Measurements from ENCODE around the gene ZMYM3.

ZMYM3 gene

DNA sequence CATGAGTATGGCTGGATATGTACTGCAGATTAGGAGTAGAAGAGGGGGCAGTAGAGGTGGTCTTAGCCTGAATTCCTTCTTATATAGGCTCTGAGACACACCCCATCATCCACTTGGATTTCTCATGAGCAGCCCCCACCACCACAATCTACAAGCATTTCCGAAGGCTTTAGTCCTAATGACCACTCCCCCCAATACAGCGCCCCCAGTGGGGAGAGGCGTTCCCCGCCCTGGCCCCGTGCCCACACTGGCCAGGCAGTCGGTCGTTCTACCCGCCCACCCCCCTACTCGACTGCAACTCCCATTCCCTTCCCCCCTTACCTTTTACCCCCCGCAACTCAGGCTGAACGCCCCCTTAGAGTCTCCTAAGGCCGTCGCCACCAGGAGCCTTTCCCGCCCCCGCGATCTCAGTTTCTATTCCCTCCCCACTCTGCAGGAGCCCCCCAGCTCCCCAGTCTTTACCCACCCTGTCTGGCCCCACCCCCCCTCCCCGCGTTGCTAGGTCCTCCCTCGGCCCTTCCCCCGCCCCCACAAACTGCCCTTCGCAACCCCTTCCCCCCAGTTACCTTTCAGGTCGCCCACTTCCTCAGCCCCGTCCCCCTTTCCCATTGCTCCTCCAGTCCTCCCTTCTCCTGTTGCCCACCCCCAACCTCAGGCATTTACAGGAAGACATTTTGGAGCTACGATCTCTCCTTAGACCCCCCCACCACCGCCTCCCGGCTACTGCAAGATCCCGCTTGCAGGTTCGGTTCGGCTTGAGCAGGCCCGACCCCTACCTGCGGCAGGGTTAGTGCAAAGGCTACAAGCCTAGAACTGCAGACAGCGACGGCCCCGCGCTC is 468 bp downstream of the ZMYM3 start:
- DNase-seq (ENCODE audit: low read depth in 2 of 2): peak in 1 of 2 experiments; percentile 19

DNA sequence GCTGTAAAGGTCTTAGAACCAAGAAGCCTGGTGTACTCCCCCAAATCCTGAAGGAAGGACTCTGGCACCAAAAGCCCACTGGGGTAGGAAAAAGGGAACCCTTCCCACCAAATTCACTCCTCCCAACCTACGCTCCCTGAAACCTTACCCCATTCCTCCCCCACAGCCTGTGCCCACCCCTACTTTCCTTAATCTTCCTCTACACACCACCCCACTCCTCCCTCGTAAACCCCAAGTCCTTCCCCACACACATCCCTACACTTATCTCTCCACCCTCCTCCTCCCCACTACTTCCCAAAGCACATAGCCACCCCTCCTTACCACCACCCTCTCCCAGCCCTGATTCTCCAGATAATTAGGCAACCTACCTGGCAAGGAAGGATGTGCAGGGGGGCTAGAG is 1.7 kb downstream of the ZMYM3 start:
- DNase-seq (ENCODE audit: low read depth in 2 of 2): no peak

DNA sequence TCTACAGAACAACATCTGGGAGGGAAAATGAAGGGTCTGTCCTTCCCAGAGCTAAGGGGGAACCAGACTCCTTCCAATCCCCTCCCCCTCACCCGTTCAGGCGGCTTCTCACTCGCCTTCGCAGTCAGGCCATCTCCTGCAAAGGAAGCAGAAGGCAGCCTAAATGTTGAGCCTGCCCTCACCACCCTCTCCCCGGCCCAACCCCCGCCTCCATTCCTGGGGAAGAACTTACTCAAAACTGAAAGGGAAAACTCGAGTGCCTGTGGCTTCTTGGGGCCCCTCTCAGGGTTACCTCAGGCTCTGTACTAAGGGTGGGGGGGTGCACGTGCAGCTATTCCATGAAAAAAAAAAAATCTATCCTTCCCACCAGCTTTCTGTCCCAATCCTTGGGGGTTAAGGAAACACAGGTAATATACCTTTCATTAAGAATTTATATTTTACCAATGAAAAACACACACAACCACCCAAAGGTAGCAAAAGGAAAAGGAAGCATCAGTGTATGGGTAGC is 2.4 kb downstream of the ZMYM3 start:
- DNase-seq (ENCODE audit: low read depth in 2 of 2): peak in 1 of 2 experiments; percentile 30

DNA sequence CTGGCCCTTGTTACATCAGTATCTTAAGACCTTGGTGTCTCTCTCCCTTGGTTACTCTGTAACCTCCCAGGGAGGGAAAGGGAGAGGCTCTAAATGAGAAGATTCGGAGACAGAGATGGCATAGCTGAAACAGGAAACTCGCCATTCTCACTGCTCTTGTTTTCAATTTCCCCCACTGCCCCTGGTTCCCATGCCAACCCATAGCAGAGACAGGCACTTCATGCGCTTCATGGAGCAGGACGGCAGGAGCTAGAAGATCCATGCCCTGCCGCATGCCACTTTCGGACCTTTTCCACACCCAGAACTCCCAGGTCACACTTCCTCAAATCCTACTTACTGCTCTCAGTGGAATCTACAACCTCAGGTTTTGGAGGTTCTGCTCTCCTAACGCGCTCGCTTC is 3.1 kb downstream of the ZMYM3 start:
- DNase-seq (ENCODE audit: low read depth in 2 of 2): no peak

DNA sequence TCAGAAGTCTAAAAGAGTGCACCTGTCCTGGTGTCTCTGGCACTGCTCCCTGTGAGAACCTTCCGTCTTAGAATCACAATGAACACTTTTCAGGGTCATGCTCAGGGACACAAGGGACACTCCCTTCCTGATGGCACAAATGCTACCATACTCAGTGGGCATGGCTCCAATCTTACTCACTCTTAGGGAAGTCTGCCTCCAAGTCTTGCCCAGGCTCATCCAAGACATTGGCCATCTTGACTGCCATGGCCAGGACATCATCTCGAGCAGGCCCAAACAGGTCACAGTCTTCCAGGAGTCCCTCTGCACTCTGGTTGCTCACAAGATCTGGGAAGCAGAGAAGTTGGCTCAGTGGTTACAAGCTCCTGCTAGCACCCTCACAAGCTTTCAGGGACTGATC is 8.8 kb downstream of the ZMYM3 start:
- no peak for DNase-seq (ENCODE audit: low read depth in 2 of 2)

DNA sequence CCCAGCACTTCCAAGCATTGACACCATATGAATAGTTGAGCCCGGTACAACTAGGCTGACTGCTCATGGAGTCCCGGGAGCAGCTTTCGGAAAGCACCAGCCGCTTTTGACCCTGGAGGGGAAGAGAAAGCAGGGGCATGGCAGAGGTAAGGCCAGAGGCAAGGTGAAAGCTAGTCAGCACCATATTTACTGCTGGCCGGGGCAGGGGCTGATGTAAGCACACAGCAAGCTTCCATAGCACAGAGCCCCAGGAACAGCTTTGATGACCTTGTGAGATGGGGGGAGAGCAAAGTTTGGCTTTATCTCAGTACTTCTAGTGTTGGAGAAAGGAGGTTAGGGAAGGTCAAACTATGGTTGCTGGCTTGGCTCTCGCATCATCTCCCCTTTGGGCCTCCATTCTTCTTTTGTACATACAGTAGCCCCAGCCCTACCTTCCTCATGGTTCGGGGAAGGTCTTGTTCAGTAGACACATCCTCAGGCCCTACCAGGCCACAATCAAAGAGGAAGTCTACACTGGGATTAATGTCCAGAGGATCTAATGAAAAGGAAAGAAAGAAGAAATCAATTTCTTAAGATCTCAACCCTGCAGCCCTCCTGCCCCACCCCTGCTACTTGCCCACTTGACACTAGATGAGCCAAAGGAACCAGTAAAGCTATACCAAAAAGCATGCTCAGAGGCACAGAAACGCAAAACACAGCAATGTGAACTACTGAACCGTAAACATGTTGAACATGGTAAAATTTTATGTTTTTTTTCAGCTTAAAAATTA is 9.4 kb downstream of the ZMYM3 start:
- no peak for DNase-seq (ENCODE audit: low read depth in 2 of 2)

DNA sequence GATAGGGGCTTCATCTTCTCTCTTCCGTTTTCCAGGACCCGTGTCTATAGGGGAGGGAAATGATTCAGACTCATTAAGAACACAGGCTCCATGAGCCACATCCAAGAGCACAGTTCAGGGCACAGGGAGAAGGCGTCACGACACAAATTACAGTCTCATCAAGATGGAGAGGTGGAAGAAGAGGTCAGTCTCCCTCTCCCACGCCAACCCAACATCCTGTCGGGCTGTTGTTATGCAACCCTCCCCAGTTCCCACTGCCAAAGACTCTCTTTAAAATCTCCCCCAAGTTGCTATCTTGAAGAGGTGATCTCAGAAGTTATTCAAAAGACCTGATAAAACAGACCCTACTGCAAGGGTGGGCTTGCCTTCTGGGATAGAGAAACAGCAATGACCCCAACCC is 12.6 kb downstream of the ZMYM3 start:
- no peak for DNase-seq (ENCODE audit: low read depth in 2 of 2)

DNA sequence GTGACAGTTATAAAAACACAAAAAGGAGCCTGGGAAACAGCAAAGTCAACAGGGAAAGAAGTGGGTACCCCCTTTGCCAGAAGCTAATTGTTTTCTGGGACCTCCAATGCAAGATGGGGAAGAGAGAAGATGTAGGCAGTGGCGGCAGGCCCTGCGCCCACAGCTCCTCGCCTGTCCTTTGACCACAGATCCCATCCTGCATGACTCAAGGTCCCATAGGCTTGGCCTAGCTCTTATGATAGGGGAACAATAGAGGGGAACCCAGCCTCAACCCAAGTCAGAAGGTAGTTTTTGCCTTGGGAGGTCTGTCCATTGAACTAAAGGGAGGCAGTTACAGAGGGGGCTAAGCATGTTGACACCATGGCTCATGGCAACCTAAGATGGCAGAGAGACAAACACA is 14.2 kb downstream of the ZMYM3 start:
- no peak for DNase-seq (ENCODE audit: low read depth in 2 of 2)

DNA sequence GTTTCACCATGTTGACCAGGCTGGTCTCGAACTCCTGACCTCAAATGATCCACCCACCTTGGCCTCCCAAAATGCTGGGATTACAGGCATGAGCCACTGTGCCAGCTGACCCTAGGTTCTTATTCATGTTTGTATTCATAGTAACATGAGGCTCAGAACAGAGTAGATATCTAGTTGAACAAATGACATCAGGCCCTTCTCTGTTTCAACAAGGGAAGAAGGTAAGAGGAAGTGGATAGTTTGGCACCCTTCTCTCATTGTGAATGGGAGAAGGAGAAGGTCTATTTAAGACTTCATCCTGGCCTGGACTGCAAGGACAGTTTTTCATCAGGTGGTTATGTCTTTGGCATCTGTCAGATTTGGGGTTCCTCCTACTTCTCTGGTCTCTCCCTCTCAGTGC is 17.1 kb downstream of the ZMYM3 start:
- DNase-seq (ENCODE audit: low read depth in 2 of 2): no peak

DNA sequence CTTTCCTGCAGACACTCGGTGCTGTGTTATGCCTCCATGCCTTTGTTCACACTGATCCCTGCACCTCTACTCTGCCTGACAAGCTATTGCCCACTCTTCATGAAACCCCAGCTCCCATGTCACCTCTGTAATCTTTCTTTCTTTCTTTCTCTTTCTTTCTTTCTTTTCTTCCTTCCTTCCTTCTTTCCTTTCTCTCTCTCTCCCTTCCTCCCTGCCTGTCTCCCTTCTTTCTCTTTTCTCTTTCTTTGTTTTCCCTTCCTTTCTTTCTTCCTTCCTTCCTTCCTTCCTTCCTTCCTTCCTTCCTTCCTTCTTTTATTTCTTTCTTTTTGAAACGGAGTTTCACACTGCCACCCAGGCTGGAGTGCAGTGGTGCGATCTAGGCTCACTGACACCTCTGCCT is 18.5 kb downstream of the ZMYM3 start:
- DNase-seq (ENCODE audit: low read depth in 2 of 2): no peak

DNA sequence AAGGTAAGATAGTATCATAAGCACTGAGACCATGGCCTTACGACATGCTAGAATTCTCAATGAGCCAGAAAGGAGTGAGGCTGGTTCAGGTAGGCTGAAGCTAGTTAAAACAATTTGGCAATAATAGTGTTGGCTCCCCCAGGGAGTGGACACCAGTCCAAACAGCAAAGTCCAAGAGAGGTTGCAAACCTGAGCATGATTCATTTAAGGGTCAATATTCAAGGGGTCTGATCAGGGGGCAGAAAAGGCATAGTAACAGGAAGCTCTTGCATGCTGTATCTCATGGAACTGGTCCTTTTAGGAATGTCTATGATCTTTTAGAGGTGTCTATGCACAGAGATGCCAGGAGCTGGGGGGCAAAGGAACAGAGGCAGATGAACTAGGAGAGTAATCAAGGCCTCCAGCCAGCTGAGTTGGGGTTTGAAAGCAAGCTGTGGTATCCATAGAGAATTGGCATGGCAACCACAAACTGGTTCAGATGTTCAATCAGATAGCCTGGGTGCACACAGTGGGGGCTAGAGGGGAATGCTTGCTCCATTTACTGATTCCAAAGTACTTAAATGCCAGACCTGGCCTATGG is 25.8 kb downstream of the ZMYM3 start:
- no peak for DNase-seq (ENCODE audit: low read depth in 2 of 2)

DNA sequence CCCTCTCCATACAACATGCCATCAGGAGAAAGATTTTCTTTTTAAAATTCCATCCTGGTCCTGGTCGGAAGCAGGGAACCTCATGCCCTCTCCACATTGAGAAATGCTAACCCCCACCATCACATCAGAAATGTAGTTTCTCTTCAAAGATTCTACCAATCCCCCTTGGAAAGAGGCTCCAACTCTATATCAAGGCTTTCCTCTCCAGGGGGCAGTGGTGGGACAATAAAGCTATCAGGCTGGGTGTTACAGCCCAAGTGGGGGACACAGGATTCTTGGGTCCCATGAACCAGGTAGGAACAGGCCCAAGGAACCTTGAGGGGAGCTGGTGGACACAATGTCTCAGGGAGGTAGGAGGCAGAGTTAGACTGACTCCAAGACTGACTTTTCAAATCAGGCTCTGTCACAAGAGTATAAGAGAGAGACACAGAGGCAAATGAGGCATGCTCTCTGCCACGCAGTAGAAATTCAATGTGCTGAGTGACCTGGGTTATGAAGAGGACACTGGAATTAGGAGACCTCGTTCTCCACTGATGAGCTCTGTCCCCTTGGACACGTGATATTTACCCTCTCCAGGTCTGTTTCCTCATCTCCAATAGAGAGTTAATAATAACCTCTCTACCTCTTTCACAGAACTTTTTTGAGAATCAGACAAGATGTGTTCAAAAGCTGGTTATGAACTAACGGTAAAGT is 26.4 kb downstream of the ZMYM3 start:
- no peak for DNase-seq (ENCODE audit: low read depth in 2 of 2)

DNA sequence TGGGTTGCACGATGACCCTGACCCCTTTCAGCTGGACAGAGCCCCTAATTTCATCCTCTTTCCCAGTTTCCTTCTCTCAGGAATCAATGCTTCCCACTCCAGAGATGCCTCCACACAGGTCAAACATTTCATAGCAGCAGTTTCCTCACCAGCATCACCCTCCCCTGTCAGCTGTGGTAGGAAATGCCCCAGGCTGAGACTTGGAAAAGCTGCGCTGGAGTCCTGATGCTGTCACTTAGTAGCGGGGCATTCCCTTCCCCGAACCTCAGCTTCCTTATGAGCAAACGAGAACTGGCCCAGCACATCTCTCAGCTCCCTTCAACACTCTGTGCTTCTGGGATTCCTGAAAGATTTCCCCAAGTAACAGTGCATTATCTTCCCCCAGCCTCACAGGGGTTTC is 28.3 kb downstream of the ZMYM3 start:
- DNase-seq (ENCODE audit: low read depth in 2 of 2): no peak

DNA sequence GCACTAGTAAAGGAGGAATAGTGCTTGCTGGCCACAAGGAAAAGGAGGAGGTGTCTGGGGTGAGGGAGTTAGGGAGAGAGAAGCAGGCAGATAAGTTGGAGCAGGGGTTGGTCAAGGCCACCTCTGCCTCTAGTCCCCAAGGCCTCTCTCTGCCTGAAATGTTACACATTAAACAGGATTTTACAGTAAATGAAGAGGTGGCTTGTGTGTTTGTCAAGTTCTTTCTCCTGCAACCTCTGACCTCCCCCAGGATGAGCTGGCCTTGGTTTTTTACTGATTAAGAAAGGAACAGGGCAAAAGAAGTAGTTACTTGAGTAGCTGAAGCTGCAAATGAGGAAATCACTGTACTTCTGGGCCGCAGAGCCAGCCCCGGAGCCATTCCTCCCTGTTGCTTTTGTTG is 28.9 kb downstream of the ZMYM3 start:
- DNase-seq (ENCODE audit: low read depth in 2 of 2): no peak

DNA sequence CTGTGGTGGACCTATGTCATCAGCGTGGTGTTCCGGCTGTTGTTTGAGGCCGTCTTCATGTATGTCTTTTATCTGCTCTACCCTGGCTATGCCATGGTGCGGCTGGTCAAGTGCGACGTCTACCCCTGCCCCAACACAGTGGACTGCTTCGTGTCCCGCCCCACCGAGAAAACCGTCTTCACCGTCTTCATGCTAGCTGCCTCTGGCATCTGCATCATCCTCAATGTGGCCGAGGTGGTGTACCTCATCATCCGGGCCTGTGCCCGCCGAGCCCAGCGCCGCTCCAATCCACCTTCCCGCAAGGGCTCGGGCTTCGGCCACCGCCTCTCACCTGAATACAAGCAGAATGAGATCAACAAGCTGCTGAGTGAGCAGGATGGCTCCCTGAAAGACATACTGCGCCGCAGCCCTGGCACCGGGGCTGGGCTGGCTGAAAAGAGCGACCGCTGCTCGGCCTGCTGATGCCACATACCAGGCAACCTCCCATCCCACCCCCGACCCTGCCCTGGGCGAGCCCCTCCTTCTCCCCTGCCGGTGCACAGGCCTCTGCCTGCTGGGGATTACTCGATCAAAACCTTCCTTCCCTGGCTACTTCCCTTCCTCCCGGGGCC is 29.7 kb downstream of the ZMYM3 start:
- no peak for DNase-seq (ENCODE audit: low read depth in 2 of 2)

DNA sequence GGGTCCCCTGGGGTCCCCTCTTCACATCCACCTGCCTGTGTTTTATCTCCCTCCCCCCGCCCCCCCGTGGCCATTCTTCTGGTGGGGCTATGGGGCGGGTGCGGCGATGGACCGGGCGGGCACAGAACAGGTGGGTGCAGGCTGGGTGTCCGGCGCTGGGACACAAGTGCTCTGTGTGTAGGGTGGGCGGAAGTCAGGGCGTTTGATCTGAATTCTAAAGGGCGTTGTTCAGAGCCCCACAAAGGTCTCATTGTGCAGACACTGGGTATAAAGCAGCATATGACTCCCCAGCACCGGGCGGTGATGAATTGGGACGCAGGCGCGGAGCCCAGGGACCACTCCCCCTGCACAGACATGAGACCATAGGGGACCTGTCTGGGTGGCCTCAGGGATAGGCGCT is 31.0 kb downstream of the ZMYM3 start, which contains the start of gene GJB1:
TSS of gene GJB1 (plus strand) at position 296 of the 400 bp plus-strand sequence. CDS start 484 bp downstream, outside the sequence.
- DNase-seq (ENCODE audit: low read depth in 2 of 2): no peak

DNA sequence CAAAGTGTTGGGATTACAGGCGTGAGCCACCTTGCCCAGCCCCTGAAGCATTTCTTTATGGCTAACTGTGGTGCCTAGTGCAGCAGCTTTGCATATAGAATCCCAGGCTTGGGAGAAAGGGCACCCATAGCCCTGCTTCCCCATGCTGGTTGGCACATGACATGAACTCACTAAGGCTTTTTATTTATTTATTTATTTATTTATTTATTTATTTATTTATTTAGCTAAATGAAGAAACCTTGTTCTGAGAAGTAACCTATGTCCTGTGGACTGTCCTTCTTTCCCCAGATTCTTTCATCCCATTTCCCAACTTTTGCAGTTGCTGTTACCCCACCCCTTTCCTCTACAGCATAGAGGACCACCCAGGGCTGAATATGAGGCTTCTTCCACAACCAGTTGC is 32.8 kb downstream of the ZMYM3 start:
- DNase-seq (ENCODE audit: low read depth in 2 of 2): no peak

DNA sequence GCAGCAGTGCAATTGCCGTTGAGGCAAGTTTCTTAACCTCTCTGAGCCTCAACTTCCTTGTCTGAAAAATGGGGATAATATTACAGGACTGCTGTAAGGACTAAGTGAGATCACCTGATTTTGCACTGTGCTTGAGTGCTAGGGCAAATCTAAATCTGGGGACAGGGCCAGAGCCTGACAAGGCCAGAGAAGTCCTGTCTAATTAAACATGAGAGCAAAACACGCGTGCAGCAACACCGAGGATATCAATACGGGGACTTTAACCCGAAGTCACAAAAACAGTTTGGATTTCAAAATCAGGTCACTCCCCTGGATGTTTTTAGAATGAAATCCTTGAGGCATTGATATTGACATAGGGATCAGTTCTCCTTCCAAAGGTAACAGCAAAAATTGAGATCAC is 36.6 kb downstream of the ZMYM3 start:
- DNase-seq (ENCODE audit: low read depth in 2 of 2): no peak

DNA sequence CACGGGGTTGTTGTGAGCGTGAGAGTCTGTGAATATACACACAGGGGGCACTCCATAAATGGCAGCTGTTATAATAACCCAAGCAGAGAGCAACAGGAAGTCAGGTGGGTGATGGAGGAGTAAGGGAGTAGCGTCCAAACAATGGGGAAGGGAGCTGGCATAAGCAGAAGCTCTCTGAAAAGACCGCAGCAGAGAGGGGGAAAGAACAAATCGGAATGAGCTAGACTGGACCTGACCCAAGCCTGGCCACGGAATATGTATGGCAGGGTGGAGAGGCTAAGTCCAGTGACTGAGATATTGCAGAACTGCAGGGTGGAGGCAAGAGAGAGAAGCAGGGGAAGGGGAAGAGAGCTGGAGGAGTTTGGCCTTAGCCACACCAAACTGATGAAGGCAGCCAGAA is 37.5 kb downstream of the ZMYM3 start:
- no peak for DNase-seq (ENCODE audit: low read depth in 2 of 2)

DNA sequence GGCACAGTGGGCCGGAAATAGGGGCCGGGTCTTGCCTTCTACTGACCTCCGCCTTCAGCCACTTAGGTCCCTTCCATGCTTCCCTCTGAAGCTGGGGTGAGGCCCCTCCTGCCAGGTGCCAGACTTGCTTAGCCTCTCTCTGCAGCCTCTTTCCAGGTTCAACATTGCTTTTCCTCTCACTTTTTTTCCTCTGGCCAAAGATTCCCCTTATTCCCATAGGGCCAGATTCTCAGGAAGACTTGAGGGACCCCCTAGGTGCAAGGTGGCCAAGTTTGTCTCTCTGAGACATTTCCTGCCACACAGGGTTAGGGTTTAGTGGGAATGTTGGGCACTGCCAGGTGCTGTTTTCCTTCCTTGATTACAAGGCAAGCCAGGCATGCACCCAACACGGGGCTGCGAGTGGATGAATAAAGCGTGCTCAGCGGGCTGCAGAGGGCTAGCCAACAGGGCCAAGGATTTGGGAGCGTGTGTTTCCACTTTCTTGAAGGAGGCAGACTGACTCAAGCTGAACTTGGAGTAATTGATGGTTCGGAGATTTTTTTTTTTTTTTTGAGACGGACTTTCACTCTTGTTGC is 38.5 kb downstream of the ZMYM3 start:
- no peak for DNase-seq (ENCODE audit: low read depth in 2 of 2)
